Osteocyte (in vitro differentiated cells): ENCODE data around the gene ZFAND2B. TPM values are rescaled to one million over a fixed set of nuclear protein-coding genes. Genes with fewer than 3 reads are reported as not detected.
A peak's percentile ranks its signal among the peaks of the same experiment; 100 is the strongest.
"Not testable (repeated sequence)": the region's sequence is repeated elsewhere in the genome, so short reads cannot be mapped to it uniquely, and the experiment has no call there.

ENCODE experiments used
- DNase-seq: peaks from one replicate; pipeline ENCODE4 v3.0.0; 2021; ENCODE audit warnings: mixed read lengths; ENCODE audit not compliant: unreplicated experiment; ENCODE audit errors: extremely low spot score
- H3K27ac Mint-ChIP-seq: one replicate; pipeline ENCODE4 v1.8.0; 2021; ENCODE audit warnings: mild to moderate bottlenecking, mixed read lengths; ENCODE audit not compliant: unreplicated experiment
- H3K27me3 Mint-ChIP-seq: one replicate; pipeline ENCODE4 v1.8.0; 2021; ENCODE audit warnings: mixed read lengths; ENCODE audit not compliant: unreplicated experiment
- H3K36me3 Mint-ChIP-seq: one replicate; pipeline ENCODE4 v1.8.0; 2021; ENCODE audit warnings: mixed read lengths; ENCODE audit not compliant: unreplicated experiment
- H3K4me1 Mint-ChIP-seq: one replicate; pipeline ENCODE4 v1.8.0; 2021; ENCODE audit warnings: mixed read lengths; ENCODE audit not compliant: unreplicated experiment
- H3K4me3 Mint-ChIP-seq: one replicate; pipeline ENCODE4 v1.8.0; 2021; ENCODE audit warnings: mild to moderate bottlenecking, moderate library complexity, mixed read lengths; ENCODE audit not compliant: unreplicated experiment
- H3K9me3 Mint-ChIP-seq: one replicate; pipeline ENCODE4 v1.8.0; 2021; ENCODE audit warnings: mixed read lengths; ENCODE audit not compliant: unreplicated experiment
- CTCF ChIP-seq: fragments of 200-600 bp; sonication (generic); IDR thresholded peaks from 2 replicates; pipeline ENCODE4 v1.5.0; 2021; ENCODE audit warnings: antibody characterized with exemption, mild to moderate bottlenecking, moderate library complexity
- total RNA-seq: library from RNA; stranded (reverse); gene quantifications from 2 replicates; pipeline ENCODE4 v1.2.1, GENCODE V29; 2021

ZFAND2B gene
- total RNA-seq, 1 donor from 2014 or later: 31.4 TPM

- no peak for TF ChIP-seq CTCF
- H3K4me3 Mint-ChIP-seq: peak within 1 kb of the TSS; percentile 68
- no peak within 1 kb of the TSS for H3K27ac Mint-ChIP-seq
- no peak for DNase-seq
- peaks cover 23% of the 10 kb centered on the region for H3K27me3 Mint-ChIP-seq
- no peaks in the 10 kb centered on the region for H3K9me3 Mint-ChIP-seq
- peaks cover 48% of the 10 kb centered on the region for H3K4me1 Mint-ChIP-seq
- no peaks in the 10 kb centered on the region for H3K36me3 Mint-ChIP-seq
Observed at GRCh38 chr2:219253753-219254589, 47.4 kb downstream of the ZFAND2B start, which contains the start of gene TUBA4A. Gene TUBA4A (minus strand): TSS chr2:219253918. CDS start chr2:219253858, 60 bp downstream.

GRCh38 chr2:219254590-219255201 lies 48.1 kb downstream of the ZFAND2B start:
- Mint-ChIP-seq H3K27me3 (peaks cover 28% of the 10 kb centered on the region), H3K9me3 (no peaks in the 10 kb centered on the region), H3K36me3 (no peaks in the 10 kb centered on the region), H3K27ac (no peak overlapping the region), H3K4me1 (peaks cover 41% of the 10 kb centered on the region), H3K4me3 (peak overlapping the region; percentile 68)
- no peak for TF ChIP-seq CTCF
- no peak for DNase-seq

- H3K4me3 Mint-ChIP-seq, H3K9me3 Mint-ChIP-seq, H3K4me1 Mint-ChIP-seq, DNase-seq, H3K36me3 Mint-ChIP-seq, H3K27ac Mint-ChIP-seq: not testable (repeated sequence)
- H3K27me3 Mint-ChIP-seq: peaks cover 47% of the 10 kb centered on the region
Observed at GRCh38 chr2:219258942-219259341, 52.4 kb downstream of the ZFAND2B start.

Other genes starting within 250 kb of the ZFAND2B start
- not detected in 2 replicates for gene CDK5R2, start 247.1 kb upstream of the ZFAND2B start, total RNA-seq
- not detected in 2 replicates for gene FEV, start 221.6 kb upstream of the ZFAND2B start, total RNA-seq
- gene CRYBA2, start 213.4 kb upstream of the ZFAND2B start, total RNA-seq: not detected in 2 replicates
- gene CFAP65, start 165.3 kb upstream of the ZFAND2B start, total RNA-seq: not detected in 2 replicates
- gene IHH, start 145.9 kb upstream of the ZFAND2B start, total RNA-seq: 0.18 TPM in 1 of 2 replicates, not detected in the other
- 18.0 and 19.3 TPM in 2 replicates for gene NHEJ1, start 46.0 kb upstream of the ZFAND2B start, total RNA-seq
- 2.8 and 5.2 TPM in 2 replicates for gene SLC23A3, start 36.8 kb upstream of the ZFAND2B start, total RNA-seq
- 42.8 and 45.7 TPM in 2 replicates for gene CNPPD1, start 29.9 kb upstream of the ZFAND2B start, total RNA-seq
- gene RETREG2, start 28.5 kb upstream of the ZFAND2B start, total RNA-seq: 101 and 110 TPM in 2 replicates
- gene ABCB6, start 12.2 kb downstream of the ZFAND2B start, total RNA-seq: 27.5 and 30.0 TPM in 2 replicates
- gene ATG9A, start 22.9 kb downstream of the ZFAND2B start, total RNA-seq: 83.6 and 95.2 TPM in 2 replicates
- gene ANKZF1, start 23.0 kb downstream of the ZFAND2B start, total RNA-seq: 44.8 and 55.6 TPM in 2 replicates
- 8.8 and 9.6 TPM in 2 replicates for gene GLB1L, start 38.7 kb downstream of the ZFAND2B start, total RNA-seq
- 28.3 and 29.4 TPM in 2 replicates for gene STK16, start 38.7 kb downstream of the ZFAND2B start, total RNA-seq
- gene TUBA4B, start 46.5 kb downstream of the ZFAND2B start, total RNA-seq: not detected in 2 replicates
- gene TUBA4A, start 47.1 kb downstream of the ZFAND2B start, total RNA-seq: 6.9 and 7.9 TPM in 2 replicates
- gene DNAJB2, start 72.6 kb downstream of the ZFAND2B start, total RNA-seq: 38.6 and 43.3 TPM in 2 replicates
- gene PTPRN, start 102.6 kb downstream of the ZFAND2B start, total RNA-seq: 0.24 TPM in 1 of 2 replicates, not detected in the other
- gene RESP18, start 126.0 kb downstream of the ZFAND2B start, total RNA-seq: not detected in 2 replicates
- 58.1 and 73.2 TPM in 2 replicates for gene DNPEP, start 181.1 kb downstream of the ZFAND2B start, total RNA-seq
- gene DES, start 211.6 kb downstream of the ZFAND2B start, total RNA-seq: not detected in 2 replicates
- 27.0 and 30.3 TPM in 2 replicates for gene SPEG, start 228.1 kb downstream of the ZFAND2B start, total RNA-seq